Measurements from ENCODE around the gene HBP1. TPM values are rescaled to one million over a fixed set of nuclear protein-coding genes. Genes with fewer than 3 reads are reported as not detected.

Gene HBP1
- total RNA-seq, 2 donors from 2014 or later: 127 to 138 TPM

GRCh38 chr7:107233981-107234380 is 65.2 kb downstream of the HBP1 start:
- no peaks in the 10 kb centered on the region for H3K27me3 ChIP-seq (replicated peaks; ENCODE audit: insufficient read depth)
- DNase-seq (ENCODE audit: low spot score) (no peak), ATAC-seq (ENCODE audit: insufficient number of reproducible peaks, low FRiP score, low read depth) (no peak)
- no peaks in the 10 kb centered on the region for H3K4me1 ChIP-seq (ENCODE audit: control insufficient read depth in 1 of 2, low read depth in 2 of 2)
- H3K4me3 ChIP-seq: no peak overlapping the region
- H3K27ac ChIP-seq: no peak overlapping the region
- no peaks in the 10 kb centered on the region for H3K36me3 ChIP-seq
- no peaks in the 10 kb centered on the region for H3K9me3 ChIP-seq
- TF ChIP-seq, protein P1, sequence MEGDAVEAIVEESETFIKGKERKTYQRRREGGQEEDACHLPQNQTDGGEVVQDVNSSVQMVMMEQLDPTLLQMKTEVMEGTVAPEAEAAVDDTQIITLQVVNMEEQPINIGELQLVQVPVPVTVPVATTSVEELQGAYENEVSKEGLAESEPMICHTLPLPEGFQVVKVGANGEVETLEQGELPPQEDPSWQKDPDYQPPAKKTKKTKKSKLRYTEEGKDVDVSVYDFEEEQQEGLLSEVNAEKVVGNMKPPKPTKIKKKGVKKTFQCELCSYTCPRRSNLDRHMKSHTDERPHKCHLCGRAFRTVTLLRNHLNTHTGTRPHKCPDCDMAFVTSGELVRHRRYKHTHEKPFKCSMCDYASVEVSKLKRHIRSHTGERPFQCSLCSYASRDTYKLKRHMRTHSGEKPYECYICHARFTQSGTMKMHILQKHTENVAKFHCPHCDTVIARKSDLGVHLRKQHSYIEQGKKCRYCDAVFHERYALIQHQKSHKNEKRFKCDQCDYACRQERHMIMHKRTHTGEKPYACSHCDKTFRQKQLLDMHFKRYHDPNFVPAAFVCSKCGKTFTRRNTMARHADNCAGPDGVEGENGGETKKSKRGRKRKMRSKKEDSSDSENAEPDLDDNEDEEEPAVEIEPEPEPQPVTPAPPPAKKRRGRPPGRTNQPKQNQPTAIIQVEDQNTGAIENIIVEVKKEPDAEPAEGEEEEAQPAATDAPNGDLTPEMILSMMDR (IDR thresholded peaks at IDR 0.05): no peak

GRCh38 chr7:107234436-107234835 is 65.6 kb downstream of the HBP1 start:
- TF ChIP-seq, protein P1 (IDR thresholded peaks at IDR 0.05): no peak

GRCh38 chr7:107236862-107237261 is 68.1 kb downstream of the HBP1 start:
- no peaks in the 10 kb centered on the region for H3K27me3 ChIP-seq (replicated peaks; ENCODE audit: insufficient read depth)
- no peak overlapping the region for H3K27ac ChIP-seq
- no peaks in the 10 kb centered on the region for H3K4me1 ChIP-seq (ENCODE audit: control insufficient read depth in 1 of 2, low read depth in 2 of 2)
- no peaks in the 10 kb centered on the region for H3K36me3 ChIP-seq
- no peak overlapping the region for H3K4me3 ChIP-seq
- TF ChIP-seq, protein P1 (IDR thresholded peaks at IDR 0.05): no peak
- ATAC-seq (ENCODE audit: insufficient number of reproducible peaks, low FRiP score, low read depth) (no peak), DNase-seq (ENCODE audit: low spot score) (no peak)
- H3K9me3 ChIP-seq: no peaks in the 10 kb centered on the region

More at GRCh38 chr7:107234436-107234835, 65.6 kb downstream of the HBP1 start:
- ATAC-seq (ENCODE audit: insufficient number of reproducible peaks, low FRiP score, low read depth) (no peak), DNase-seq (ENCODE audit: low spot score) (no peak)
- Histone ChIP-seq H3K4me3 (no peak overlapping the region), H3K36me3 (no peaks in the 10 kb centered on the region), H3K27ac (no peak overlapping the region), H3K27me3 (replicated peaks; ENCODE audit: insufficient read depth) (no peaks in the 10 kb centered on the region), H3K9me3 (no peaks in the 10 kb centered on the region), H3K4me1 (ENCODE audit: control insufficient read depth in 1 of 2, low read depth in 2 of 2) (no peaks in the 10 kb centered on the region)

GRCh38 chr7:107237451-107237850 is 68.6 kb downstream of the HBP1 start:
- DNase-seq (ENCODE audit: low spot score): no peak
- no peaks in the 10 kb centered on the region for H3K9me3 ChIP-seq
- no peaks in the 10 kb centered on the region for H3K27me3 ChIP-seq (replicated peaks; ENCODE audit: insufficient read depth)
- ATAC-seq (ENCODE audit: insufficient number of reproducible peaks, low FRiP score, low read depth): no peak
- H3K27ac ChIP-seq: no peak overlapping the region
- H3K4me3 ChIP-seq: no peak overlapping the region
- no peaks in the 10 kb centered on the region for H3K36me3 ChIP-seq
- no peaks in the 10 kb centered on the region for H3K4me1 ChIP-seq (ENCODE audit: control insufficient read depth in 1 of 2, low read depth in 2 of 2)
- TF ChIP-seq, protein P1 (IDR thresholded peaks at IDR 0.05): no peak

- no peak for ATAC-seq (ENCODE audit: insufficient number of reproducible peaks, low FRiP score, low read depth)
Observed at GRCh38 chr7:107242267-107242666, 73.5 kb downstream of the HBP1 start.

More at GRCh38 chr7:107242267-107242666, 73.5 kb downstream of the HBP1 start:
- H3K4me3 ChIP-seq: no peak overlapping the region
- no peak overlapping the region for H3K27ac ChIP-seq
- no peaks in the 10 kb centered on the region for H3K4me1 ChIP-seq (ENCODE audit: control insufficient read depth in 1 of 2, low read depth in 2 of 2)
- no peaks in the 10 kb centered on the region for H3K27me3 ChIP-seq (replicated peaks; ENCODE audit: insufficient read depth)
- DNase-seq (ENCODE audit: low spot score): no peak
- H3K9me3 ChIP-seq: no peaks in the 10 kb centered on the region
- H3K36me3 ChIP-seq: peaks cover 2% of the 10 kb centered on the region
- TF ChIP-seq, protein P1 (IDR thresholded peaks at IDR 0.05): no peak
